Karpas-422 (cell line): Measurements from ENCODE around the gene GGPS1. TPM values are rescaled to one million over a fixed set of nuclear protein-coding genes. Genes with fewer than 3 reads are reported as not detected.

ENCODE experiments used
- DNase-seq: peaks from one replicate; pipeline ENCODE4 v3.0.0-alpha.2; 2015
- H2AFZ ChIP-seq: fragments of 200-600 bp; sonication (generic); 2 replicates; pipeline ENCODE4 v1.6.1; 2014; ENCODE audit warnings: antibody characterized with exemption, low read length, mixed read lengths
- H3K27ac ChIP-seq: fragments of 200-600 bp; sonication (generic); 2 replicates; pipeline ENCODE4 v1.5.1; 2014; ENCODE audit warnings: mild to moderate bottlenecking, low read length, moderate library complexity
- H3K27me3 ChIP-seq: fragments of 200-600 bp; sonication (generic); 2 replicates; pipeline ENCODE4 v1.6.1; 2014; ENCODE audit warnings: low read length, mixed read lengths
- H3K36me3 ChIP-seq: fragments of 200-600 bp; sonication (generic); 2 replicates; pipeline ENCODE4 v1.6.1; 2014; ENCODE audit warnings: low read length, mixed read lengths; ENCODE audit not compliant: insufficient read depth
- H3K4me1 ChIP-seq: fragments of 200-600 bp; sonication (generic); 2 replicates; pipeline ENCODE4 v1.6.1; 2014; ENCODE audit warnings: mild to moderate bottlenecking, low read length, mixed read lengths
- H3K4me2 ChIP-seq: fragments of 200-600 bp; sonication (generic); 2 replicates; pipeline ENCODE4 v1.6.1; 2014; ENCODE audit warnings: low read length, low read depth, mild to moderate bottlenecking; ENCODE audit not compliant: poor library complexity, severe bottlenecking
- H3K4me3 ChIP-seq: fragments of 200-600 bp; sonication (generic); 2 replicates; pipeline ENCODE4 v1.5.1; 2014; ENCODE audit warnings: mild to moderate bottlenecking, antibody characterized with exemption, low read length, mixed read lengths
- H3K79me2 ChIP-seq: fragments of 200-600 bp; sonication (generic); 2 replicates; pipeline ENCODE4 v1.6.1; 2014; ENCODE audit warnings: mild to moderate bottlenecking, low read length, mixed read lengths
- H3K9ac ChIP-seq: fragments of 200-600 bp; sonication (generic); 2 replicates; pipeline ENCODE4 v1.6.0; 2014; ENCODE audit warnings: low read length
- H3K9me2 ChIP-seq: fragments of 200-600 bp; sonication (generic), shearing (Covaris generic); replicated peaks from 2 replicates; pipeline ENCODE4 v1.6.0; 2014; ENCODE audit warnings: mild to moderate bottlenecking, low read length, moderate library complexity; ENCODE audit not compliant: insufficient read depth
- H3K9me3 ChIP-seq: fragments of 300-700, 200-600 bp; sonication (generic); 2 replicates; pipeline ENCODE4 v1.6.1; 2014; ENCODE audit warnings: low read length, mixed read lengths
- H4K20me1 ChIP-seq: fragments of 200-600 bp; sonication (generic); 2 replicates; pipeline ENCODE4 v1.6.1; 2014; ENCODE audit warnings: mild to moderate bottlenecking, antibody characterized with exemption, low read length, low read depth; ENCODE audit not compliant: insufficient read depth
- total RNA-seq: library from RNA; depleted of rRNA; stranded (reverse); fragments of >200 nt; shearing (Covaris generic); gene quantifications from 2 replicates; pipeline ENCODE4 v1.2.3, GENCODE V29; 2014; ENCODE audit warnings: low replicate concordance

The GGPS1 gene
- total RNA-seq, 1 experiment from 2014 or later = 45.3 TPM

DNA sequence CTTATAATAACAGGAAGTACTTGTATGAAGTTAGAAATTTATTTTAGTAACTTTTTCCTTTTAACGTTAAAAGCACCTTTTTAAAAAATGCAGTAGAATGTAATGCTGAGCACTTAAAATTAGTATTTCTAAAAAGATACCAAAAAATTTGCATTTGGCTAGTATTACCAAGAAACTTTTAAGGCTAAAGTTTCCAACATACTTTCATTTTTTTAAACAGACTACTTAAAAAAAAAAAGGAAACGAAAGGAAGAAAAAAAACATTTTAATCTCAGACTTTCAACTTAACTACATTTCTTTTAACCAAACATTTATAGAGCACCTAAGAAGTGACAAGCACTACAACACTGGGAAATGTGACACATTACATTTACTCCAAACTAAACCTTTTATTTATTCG is 3.2 kb upstream of the GGPS1 start:
- Histone ChIP-seq H3K79me2 (peaks cover 88% of the 10 kb centered on the region), H3K9me3 (no peaks in the 10 kb centered on the region), H3K9ac (peak overlapping the region; percentile 92), H3K9me2 (no peaks in the 10 kb centered on the region), H3K4me1 (peaks cover 24% of the 10 kb centered on the region), H3K4me2 (peak overlapping the region; percentile 94), H2AFZ (no peak overlapping the region), H4K20me1 (peaks cover 27% of the 10 kb centered on the region), H3K4me3 (peak overlapping the region; percentile 82), H3K27me3 (no peaks in the 10 kb centered on the region), H3K36me3 (peaks cover 21% of the 10 kb centered on the region), H3K27ac (peak overlapping the region; percentile 73)
- peak; percentile 58 for DNase-seq

DNA sequence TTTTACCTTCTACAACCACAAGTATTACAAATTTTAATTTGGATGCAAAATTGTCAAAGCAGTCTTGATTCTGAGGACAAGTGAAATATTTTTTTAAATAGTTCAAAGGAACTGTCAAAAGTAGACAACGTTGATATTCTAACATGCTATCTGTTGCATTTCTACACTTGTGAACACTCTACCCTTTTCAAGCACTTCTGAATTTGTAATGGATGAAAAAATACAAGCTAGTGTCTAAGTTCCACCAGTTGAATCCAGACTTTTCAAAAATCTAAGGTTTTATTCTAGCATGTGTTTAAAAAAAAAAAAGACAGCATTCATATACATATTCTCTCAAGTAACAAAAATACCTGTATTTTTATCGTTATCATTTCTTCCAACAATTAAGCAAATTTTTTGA is 2.5 kb upstream of the GGPS1 start:
- Histone ChIP-seq H3K36me3 (peaks cover 20% of the 10 kb centered on the region; the same call in 1 of the 2 replicates), H3K4me2 (peak overlapping the region; percentile 94), H3K9me3 (no peaks in the 10 kb centered on the region), H3K27ac (peak overlapping the region; percentile 73), H3K27me3 (no peaks in the 10 kb centered on the region), H3K4me3 (peak overlapping the region; percentile 82), H4K20me1 (peaks cover 27% of the 10 kb centered on the region), H2AFZ (no peak overlapping the region), H3K9me2 (no peaks in the 10 kb centered on the region), H3K79me2 (peaks cover 88% of the 10 kb centered on the region), H3K9ac (peak overlapping the region; percentile 92), H3K4me1 (peaks cover 30% of the 10 kb centered on the region)
- no peak for DNase-seq

DNA sequence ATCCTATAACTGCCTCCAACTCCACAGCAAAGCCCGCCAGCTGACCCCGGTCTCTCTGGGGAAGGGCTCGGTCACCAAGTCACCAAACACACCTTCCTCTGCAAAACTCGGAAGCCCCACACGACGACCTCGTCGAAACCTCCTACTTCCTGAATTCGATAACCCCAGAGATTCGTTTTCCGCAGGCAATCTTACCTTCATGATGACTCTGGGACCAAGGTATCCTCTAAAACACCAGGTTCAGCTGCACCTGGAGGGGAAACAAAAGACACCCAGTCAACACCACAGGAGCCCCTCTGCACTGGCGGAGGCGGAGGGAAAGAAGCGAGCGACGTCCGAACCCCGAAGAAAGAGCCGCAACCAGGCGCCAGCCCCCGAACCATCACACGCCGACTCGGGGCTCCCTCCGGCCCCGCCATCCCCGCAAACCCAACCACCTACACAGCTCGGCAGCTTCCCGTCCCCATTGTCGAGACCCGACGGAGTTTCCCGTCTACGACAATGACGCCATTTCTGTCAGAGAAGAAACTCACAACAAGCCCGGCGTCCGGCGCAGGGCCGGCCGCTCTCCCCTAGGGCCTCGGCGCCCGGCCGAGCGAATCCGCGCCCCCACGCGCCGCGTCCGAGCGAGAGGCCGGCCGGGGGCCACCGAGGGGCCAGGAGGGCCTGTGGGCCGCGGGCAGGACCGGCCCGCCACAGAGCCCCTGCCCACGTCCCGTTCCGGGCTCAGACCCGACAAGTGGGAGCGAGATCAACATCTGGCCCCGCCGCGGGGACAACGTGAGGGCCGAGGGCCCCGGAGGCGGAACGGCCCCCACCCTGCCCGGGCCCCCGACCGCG is 1.4 kb upstream of the GGPS1 start:
- peaks cover 88% of the 10 kb centered on the region for H3K79me2 ChIP-seq
- H3K36me3 ChIP-seq = peaks cover 25% of the 10 kb centered on the region; the same call in 1 of the 2 replicates
- peak overlapping the region; percentile 82 for H3K4me3 ChIP-seq
- no peak overlapping the region for H2AFZ ChIP-seq
- H3K9ac ChIP-seq = peak overlapping the region; percentile 92
- H3K9me3 ChIP-seq = no peaks in the 10 kb centered on the region
- peak overlapping the region; percentile 94 for H3K4me2 ChIP-seq
- H3K27ac ChIP-seq = peak overlapping the region; percentile 73
- peaks cover 40% of the 10 kb centered on the region for H3K4me1 ChIP-seq
- H3K9me2 ChIP-seq = no peaks in the 10 kb centered on the region
- H4K20me1 ChIP-seq = peaks cover 27% of the 10 kb centered on the region
- peak; percentile 89 for DNase-seq
- H3K27me3 ChIP-seq = no peaks in the 10 kb centered on the region

DNA sequence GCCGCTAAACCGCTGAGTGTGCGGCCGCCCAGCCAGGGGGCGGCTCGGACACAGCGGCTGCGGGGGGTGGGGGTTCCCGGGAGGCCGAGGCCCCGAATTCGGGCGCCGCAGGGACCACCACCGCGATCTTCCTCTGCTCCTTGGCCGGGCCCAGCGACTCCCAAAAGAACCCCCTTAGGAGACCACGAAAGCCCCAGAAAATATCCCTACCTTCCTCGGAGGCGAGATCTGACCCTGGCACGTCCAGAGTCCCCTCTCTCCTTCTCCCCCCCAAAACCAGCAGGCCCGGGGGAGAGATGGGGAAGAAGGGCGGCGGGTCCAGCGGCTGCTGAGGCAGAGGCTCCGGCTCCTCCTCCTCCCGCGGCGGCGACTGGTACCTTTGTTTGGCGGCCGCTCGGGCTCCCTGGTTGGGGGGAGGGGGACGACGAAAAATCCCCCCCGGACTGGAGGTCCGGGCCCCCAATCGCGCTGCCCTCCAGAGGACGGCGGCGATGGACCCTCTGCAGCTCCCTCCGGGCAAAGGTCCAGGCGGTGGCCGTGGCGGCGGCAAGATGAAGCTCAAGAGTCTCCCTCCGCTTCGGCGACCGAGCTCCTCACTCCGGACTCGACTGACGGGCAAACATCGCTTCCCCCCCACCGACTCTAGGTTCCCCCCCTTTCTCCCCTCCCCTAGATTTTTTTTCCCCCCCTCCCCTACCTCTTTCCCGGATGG is 655 bp upstream of the GGPS1 start, which contains the start of gene ARID4B:
Gene ARID4B (minus strand): TSS at position 621 of the 712 bp plus-strand sequence. CDS start 1,260 bp downstream, outside the sequence.
- Histone ChIP-seq H3K9ac (peak within 1 kb of the TSS; percentile 92), H3K4me3 (peak within 1 kb of the TSS; percentile 82), H3K79me2 (peaks cover 88% of the 10 kb centered on the region), H3K4me1 (peaks cover 40% of the 10 kb centered on the region), H2AFZ (peak within 1 kb of the TSS; percentile 63; the same call in 1 of the 2 replicates), H3K9me2 (no peaks in the 10 kb centered on the region), H3K27ac (peak within 1 kb of the TSS; percentile 91), H3K9me3 (no peaks in the 10 kb centered on the region), H4K20me1 (peaks cover 24% of the 10 kb centered on the region), H3K27me3 (no peaks in the 10 kb centered on the region), H3K36me3 (peaks cover 19% of the 10 kb centered on the region; the same call in 1 of the 2 replicates), H3K4me2 (peak within 1 kb of the TSS; percentile 94)
- no peak for DNase-seq

DNA sequence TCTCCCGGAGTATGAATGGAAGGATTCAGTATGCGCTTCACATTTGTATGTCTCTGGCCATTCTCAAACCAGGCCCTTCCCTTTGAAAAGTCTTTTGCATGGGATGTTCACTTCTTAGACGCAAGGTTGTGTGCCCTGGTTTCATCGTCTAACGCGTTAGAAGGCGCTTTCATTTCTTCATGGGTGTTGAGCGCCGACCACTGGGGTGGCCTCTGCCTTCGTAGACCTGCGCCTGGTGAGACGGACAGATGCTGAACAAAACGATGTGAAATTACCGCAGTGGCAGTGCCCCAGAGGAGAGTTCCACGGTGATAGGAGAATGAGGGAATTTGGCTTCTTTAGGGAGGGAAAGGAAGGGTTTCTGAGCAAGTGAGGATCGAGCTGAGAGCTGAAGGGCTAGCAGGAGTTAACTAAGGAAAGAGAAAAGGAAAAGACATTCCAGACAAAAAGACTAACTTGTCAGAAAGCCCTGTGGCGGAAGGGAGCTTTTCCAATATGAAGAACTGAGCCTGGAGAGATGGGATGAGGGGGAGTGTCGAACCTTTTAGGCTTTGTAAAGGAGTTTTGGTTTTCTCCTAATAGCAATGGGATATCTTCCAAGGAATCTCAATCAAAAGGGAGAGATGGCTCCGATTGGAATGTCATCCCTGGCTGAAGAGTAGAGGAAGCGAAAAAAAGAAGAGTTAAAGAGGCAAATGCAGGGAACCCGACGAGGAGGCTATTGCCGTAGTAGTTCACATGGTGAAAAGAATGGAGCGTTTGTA is 951 bp downstream of the GGPS1 start:
- Histone ChIP-seq H3K4me1 (peaks cover 38% of the 10 kb centered on the region), H3K79me2 (peaks cover 86% of the 10 kb centered on the region), H3K36me3 (peaks cover 15% of the 10 kb centered on the region; the same call in 1 of the 2 replicates), H3K27me3 (no peaks in the 10 kb centered on the region), H3K9ac (peak overlapping the region; percentile 82), H2AFZ (no peak overlapping the region), H3K4me3 (peak overlapping the region; percentile 75), H4K20me1 (peaks cover 18% of the 10 kb centered on the region), H3K9me2 (no peaks in the 10 kb centered on the region), H3K27ac (peak overlapping the region; percentile 91), H3K4me2 (peak overlapping the region; percentile 87), H3K9me3 (no peaks in the 10 kb centered on the region)
- DNase-seq = peak; percentile 90

DNA sequence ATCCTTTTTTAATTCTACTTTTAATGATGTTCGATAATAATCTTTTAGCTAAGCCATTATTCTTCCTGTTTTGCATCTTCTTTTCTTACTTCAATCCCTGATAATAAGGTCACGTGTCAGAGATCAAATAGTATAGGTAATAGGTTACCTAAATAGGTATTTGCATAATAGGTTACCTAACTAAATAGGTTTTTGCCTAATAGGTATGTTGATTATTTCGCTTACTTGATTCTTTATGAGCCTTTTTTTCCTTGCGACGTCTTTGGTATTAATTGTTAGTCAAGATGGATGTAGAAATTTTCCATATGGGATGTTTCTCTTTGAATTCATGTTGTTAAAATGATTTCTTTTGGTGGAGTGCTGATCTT is 2.5 kb downstream of the GGPS1 start:
- no peak for DNase-seq
- peaks cover 74% of the 10 kb centered on the region for H3K79me2 ChIP-seq
- no peaks in the 10 kb centered on the region for H3K9me2 ChIP-seq
- peaks cover 9% of the 10 kb centered on the region; the same call in 1 of the 2 replicates for H3K36me3 ChIP-seq
- peaks cover 22% of the 10 kb centered on the region for H3K4me1 ChIP-seq
- peak overlapping the region; percentile 75 for H3K4me3 ChIP-seq
- peak overlapping the region; percentile 87 for H3K4me2 ChIP-seq
- no peaks in the 10 kb centered on the region for H3K27me3 ChIP-seq
- no peak overlapping the region for H2AFZ ChIP-seq
- H3K9ac ChIP-seq = peak overlapping the region; percentile 50
- H3K9me3 ChIP-seq = no peaks in the 10 kb centered on the region
- peak overlapping the region; percentile 91 for H3K27ac ChIP-seq
- peaks cover 6% of the 10 kb centered on the region for H4K20me1 ChIP-seq

DNA sequence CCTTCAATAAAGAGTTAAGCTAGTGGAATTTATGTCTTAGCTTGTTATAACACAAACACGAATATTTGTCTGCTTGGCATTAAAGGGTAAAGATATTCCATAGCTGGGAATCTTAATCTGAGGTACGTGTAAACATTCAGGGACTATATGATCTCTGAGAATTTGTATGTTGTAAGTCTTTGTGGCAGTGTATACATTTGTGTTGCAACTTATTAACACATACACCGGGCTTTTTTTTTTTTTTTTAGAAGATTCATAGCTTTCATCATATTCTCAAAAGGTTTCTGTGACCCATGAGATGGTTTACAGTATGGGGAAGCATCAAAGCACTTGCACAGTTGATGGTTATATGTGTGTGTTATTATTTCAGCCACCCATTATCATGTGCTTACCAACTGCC is 3.0 kb downstream of the GGPS1 start:
- Histone ChIP-seq H3K27ac (peak overlapping the region; percentile 91; the same call in 1 of the 2 replicates), H3K27me3 (no peaks in the 10 kb centered on the region), H3K4me1 (peaks cover 17% of the 10 kb centered on the region), H3K9ac (peak overlapping the region; percentile 14; the same call in 1 of the 2 replicates), H3K4me3 (peak overlapping the region; percentile 75), H3K9me3 (no peaks in the 10 kb centered on the region), H3K36me3 (peaks cover 9% of the 10 kb centered on the region; the same call in 1 of the 2 replicates), H3K4me2 (peak overlapping the region; percentile 87), H3K79me2 (peaks cover 69% of the 10 kb centered on the region), H2AFZ (no peak overlapping the region), H3K9me2 (no peaks in the 10 kb centered on the region), H4K20me1 (peaks cover 2% of the 10 kb centered on the region)
- DNase-seq = no peak
